Activated T-cell treated with anti-CD3 and anti-CD28 coated beads, Interleukin-2, amount 50 U/mL, for 72 hours (primary cell): ENCODE data around the gene BTBD17. TPM values are rescaled to one million over a fixed set of nuclear protein-coding genes. Genes with fewer than 3 reads are reported as not detected.

Source experiments
- ATAC-seq, 2 donors: fragments of 150-1000 bp; cut with Tn5 transposase; replicated peaks in 1 of 2; 2 replicates each; pipeline ENCODE4 v1.10.0; 2021; ENCODE audit warnings: moderate library complexity in 2 of 2, mild to moderate bottlenecking in 1 of 2
- DNase-seq, 2 donors: peaks; one replicate each; pipeline ENCODE4 v3.0.0; 2021 to 2022; ENCODE audit warnings: mixed read lengths in 1 of 2
- H3K27ac Mint-ChIP-seq: one replicate; pipeline ENCODE4 v1.8.0; 2022; ENCODE audit warnings: mild to moderate bottlenecking, moderate library complexity, mixed read lengths
- H3K27me3 Mint-ChIP-seq: one replicate; pipeline ENCODE4 v1.8.0; 2022; ENCODE audit warnings: low read depth, mixed read lengths
- H3K36me3 Mint-ChIP-seq, 2 donors: one replicate each; pipeline ENCODE4 v1.8.0; 2022; ENCODE audit warnings: mixed read lengths in 2 of 2, mild to moderate bottlenecking in 1 of 2; ENCODE audit not compliant: insufficient read depth in 2 of 2
- H3K4me1 Mint-ChIP-seq: one replicate; pipeline ENCODE4 v1.8.0; 2022; ENCODE audit warnings: low read depth, mixed read lengths
- H3K4me3 Mint-ChIP-seq, 2 donors: one replicate each; pipeline ENCODE4 v1.8.0; 2022; ENCODE audit warnings: mild to moderate bottlenecking in 2 of 2, mixed read lengths in 2 of 2, moderate library complexity in 2 of 2
- H3K9me3 Mint-ChIP-seq, 2 donors: one replicate each; pipeline ENCODE4 v1.8.0; 2022; ENCODE audit warnings: mixed read lengths in 2 of 2
- total RNA-seq, 2 donors: library from RNA; stranded (reverse); gene quantifications; one replicate each; pipeline ENCODE4 v1.2.3, GENCODE V29; 2022

BTBD17 gene
- total RNA-seq, 2 donors from 2014 or later = not detected

DNA sequence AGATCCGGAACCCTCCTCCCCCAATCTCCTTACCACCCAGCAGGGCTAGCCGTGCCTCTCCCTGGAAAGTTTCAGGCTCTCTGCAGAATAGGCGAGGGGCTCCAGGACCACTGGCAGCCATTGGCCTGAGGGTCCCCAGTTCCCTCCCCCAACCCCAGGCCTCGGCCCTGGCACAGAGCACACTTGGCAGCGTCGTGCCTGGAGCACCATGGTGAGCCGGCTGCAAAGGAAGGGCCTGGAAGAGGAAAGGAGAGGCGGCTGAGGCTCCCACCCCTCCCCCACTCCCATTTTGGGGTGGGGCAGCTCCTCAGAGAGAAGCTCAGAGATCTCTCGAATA is 369 bp upstream of the BTBD17 start:
- Mint-ChIP-seq H3K36me3 (no peaks in the 10 kb centered on the region), H3K27ac (no peak overlapping the region), H3K4me1 (no peaks in the 10 kb centered on the region), H3K9me3 (no peaks in the 10 kb centered on the region), H3K27me3 (peaks cover 22% of the 10 kb centered on the region), H3K4me3 (no peak overlapping the region)
- DNase-seq (no peak), ATAC-seq (no peak)

DNA sequence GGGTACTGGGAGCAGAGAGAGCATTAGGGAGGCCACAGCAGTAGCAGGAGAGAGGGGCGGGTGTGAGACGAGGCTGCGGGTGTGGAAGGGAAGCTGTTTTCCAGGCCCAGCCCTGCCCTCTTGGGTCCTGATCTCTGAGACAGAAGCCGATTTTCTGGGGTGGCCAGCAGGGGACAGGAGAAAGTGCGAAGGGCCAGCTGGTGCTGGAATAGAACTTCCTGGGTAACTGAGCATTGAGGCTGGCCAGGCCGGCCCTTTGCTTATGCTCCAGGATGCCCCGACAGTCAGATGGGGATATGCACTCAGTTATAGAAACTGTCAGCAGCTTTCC is 804 bp downstream of the BTBD17 start:
- Mint-ChIP-seq H3K27me3 (peaks cover 29% of the 10 kb centered on the region), H3K36me3 (no peaks in the 10 kb centered on the region), H3K9me3 (no peaks in the 10 kb centered on the region), H3K4me3 (no peak overlapping the region), H3K27ac (no peak overlapping the region), H3K4me1 (no peaks in the 10 kb centered on the region)
- no peak for ATAC-seq
- DNase-seq = no peak

DNA sequence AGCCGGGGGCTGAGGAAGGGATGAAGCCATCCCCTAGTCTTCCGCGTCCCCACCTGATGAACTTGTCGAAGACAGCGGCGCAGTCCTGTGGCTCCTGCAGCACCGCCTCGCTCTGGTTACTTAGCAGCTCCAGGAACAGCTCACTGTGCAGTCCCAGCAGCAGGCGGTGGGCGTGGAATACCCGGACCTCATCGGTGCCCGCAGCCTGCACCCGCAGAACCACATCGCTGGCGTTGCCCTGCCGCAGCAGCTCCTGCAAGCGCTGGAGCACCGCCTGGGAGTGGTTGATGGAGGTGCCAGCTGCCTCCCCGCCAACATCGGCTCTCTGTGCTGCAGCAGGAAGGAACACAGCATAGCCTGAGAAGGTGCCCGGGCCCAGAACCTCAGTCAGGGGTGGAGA is 1.8 kb downstream of the BTBD17 start:
- Mint-ChIP-seq H3K36me3 (no peaks in the 10 kb centered on the region), H3K27me3 (peaks cover 38% of the 10 kb centered on the region), H3K4me3 (no peak overlapping the region), H3K27ac (no peak overlapping the region), H3K4me1 (no peaks in the 10 kb centered on the region), H3K9me3 (no peaks in the 10 kb centered on the region)
- ATAC-seq = no peak
- DNase-seq = no peak

DNA sequence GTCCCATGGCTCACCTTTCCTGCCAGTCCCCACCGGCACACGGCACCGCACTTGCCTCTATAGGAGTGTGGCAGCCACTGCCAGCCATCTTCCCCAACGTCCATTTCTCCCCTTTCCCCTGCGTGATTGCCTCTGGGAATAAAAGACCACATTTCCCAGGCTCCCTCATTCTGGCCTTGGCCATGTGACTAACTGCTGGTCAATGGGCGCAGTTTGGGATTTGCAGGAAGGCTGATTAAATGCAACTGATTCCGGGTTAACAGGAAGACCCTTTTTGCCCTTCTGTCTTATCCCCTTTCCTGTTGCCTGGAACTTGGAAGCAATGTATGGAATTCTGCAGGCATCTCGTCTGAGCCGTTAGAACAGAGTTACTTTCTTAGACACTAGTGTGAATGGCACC is 3.0 kb downstream of the BTBD17 start:
- Mint-ChIP-seq H3K4me1 (no peaks in the 10 kb centered on the region), H3K27me3 (peaks cover 51% of the 10 kb centered on the region), H3K9me3 (no peaks in the 10 kb centered on the region), H3K27ac (no peak overlapping the region), H3K36me3 (no peaks in the 10 kb centered on the region), H3K4me3 (no peak overlapping the region)
- no peak for DNase-seq
- no peak for ATAC-seq

DNA sequence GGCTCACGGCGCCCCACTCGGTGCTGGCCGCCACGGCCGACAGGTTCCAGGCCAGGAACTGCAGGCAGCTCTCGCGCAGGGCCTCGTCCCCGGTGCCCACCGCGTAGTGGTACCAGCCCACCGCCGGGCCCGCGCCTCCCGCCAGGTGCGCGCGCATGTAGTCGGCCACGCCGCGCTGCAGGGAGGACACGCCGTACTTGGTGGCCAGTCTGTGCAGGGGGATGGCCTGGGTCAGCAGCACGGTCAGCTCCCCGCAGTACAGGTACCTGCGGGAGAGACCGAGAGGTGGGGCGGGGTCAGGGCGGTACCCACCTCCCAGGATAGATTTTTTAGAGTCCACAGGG is 4.2 kb downstream of the BTBD17 start:
- Mint-ChIP-seq H3K4me3 (peak overlapping the region in 1 of 2 donors; percentile 59), H3K9me3 (no peaks in the 10 kb centered on the region), H3K27me3 (peaks cover 56% of the 10 kb centered on the region), H3K4me1 (no peaks in the 10 kb centered on the region), H3K36me3 (no peaks in the 10 kb centered on the region), H3K27ac (no peak overlapping the region)
- DNase-seq (no peak), ATAC-seq (no peak)

DNA sequence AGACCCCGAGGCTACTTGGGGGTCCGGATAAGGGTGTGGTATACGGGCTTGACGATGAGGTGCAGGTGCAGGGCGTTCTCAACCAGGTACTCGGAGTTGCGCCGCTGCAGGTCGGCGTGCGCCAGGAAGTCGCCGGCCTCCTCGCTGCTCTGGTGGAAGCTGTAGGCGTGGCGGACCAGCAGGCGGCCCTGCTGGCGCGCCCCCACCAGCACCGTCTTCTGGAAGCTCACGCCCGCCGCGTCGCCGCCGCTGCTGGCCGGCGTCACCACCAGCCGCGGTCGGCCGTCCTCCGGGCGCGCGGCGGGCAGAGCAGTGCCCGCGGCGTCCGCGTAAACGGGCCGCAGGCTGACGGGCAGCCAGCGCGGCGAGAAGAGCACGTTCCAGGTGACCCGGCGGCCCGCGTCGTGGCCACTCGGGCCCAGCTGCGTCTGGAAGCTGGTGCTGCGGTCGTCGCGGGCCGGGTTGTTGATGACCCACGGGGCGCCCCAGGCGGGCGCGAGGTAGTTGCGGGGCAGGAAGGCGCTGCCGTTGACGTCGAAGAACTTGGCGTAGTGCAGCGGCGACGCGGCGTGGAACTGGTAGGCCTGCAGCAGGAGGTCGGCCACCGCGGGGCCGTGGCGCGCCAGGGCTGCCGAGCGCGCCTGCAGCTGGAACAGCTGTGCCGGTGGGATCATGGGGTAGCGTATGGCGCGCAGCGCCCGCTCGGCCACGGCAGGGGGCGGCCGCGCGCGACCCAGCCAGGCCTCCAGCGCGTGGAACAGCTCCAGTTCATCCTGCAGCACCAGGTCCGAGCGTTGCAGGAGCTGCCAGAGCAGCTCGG is 4.8 kb downstream of the BTBD17 start:
- DNase-seq (peak; percentile 21 to 30), ATAC-seq (peak; percentile 29 to 31)
- H3K27me3 Mint-ChIP-seq = peaks cover 50% of the 10 kb centered on the region
- H3K27ac Mint-ChIP-seq = no peak overlapping the region
- H3K9me3 Mint-ChIP-seq = no peaks in the 10 kb centered on the region
- H3K36me3 Mint-ChIP-seq = no peaks in the 10 kb centered on the region
- H3K4me3 Mint-ChIP-seq = peak overlapping the region; percentile 40 to 52
- no peaks in the 10 kb centered on the region for H3K4me1 Mint-ChIP-seq

DNA sequence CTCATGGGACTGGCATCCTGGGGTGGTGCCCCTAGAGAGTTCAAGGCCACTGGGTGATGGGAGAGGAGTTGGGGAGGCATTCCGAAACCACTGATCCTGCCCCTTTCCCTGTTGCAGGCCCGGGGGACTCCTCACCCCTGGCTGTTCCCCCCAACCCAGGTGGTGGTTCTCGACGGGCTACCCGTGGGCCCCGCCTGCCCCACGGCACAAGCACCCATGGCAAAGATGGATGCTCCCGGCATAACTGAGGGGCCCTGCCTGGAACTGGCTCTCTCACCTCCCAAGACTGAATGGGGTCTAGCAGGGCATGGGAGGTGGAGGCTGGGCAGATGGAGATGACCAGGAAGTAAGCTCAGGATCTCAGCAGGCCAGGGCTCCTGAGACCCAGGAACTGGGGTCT is 6.6 kb downstream of the BTBD17 start:
- no peak for ATAC-seq
- H3K9me3 Mint-ChIP-seq = no peaks in the 10 kb centered on the region

DNA sequence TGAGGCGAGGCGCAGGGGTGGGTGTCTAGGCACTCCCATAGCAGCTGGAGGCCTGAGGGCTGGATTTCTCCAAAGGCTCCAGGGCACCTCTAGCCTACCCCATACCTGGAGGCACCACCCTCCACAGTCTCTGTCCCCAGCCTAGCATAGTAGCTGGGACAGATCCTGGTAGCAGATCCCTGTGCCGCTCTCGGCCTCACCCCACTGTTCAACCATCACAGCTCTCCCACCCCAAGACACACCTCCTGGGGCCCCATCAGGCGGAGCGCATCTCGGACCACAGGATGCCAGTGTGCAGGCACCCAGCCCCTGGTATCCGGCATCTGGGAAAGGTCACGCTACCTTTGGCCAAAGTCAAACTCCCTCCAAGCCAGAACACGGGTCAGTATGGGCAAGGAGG is 7.1 kb downstream of the BTBD17 start:
- H3K4me3 Mint-ChIP-seq = no peak overlapping the region
- no peak for DNase-seq
- no peaks in the 10 kb centered on the region for H3K4me1 Mint-ChIP-seq
- no peaks in the 10 kb centered on the region for H3K9me3 Mint-ChIP-seq
- peak; percentile 6 to 17 for ATAC-seq
- peaks cover 59% of the 10 kb centered on the region for H3K27me3 Mint-ChIP-seq
- H3K27ac Mint-ChIP-seq = no peak overlapping the region
- no peaks in the 10 kb centered on the region for H3K36me3 Mint-ChIP-seq

More for the DNA sequence above, 6.6 kb downstream of the BTBD17 start:
- H3K27ac Mint-ChIP-seq = no peak overlapping the region
- no peaks in the 10 kb centered on the region for H3K36me3 Mint-ChIP-seq
- H3K27me3 Mint-ChIP-seq = peaks cover 56% of the 10 kb centered on the region
- H3K4me1 Mint-ChIP-seq = no peaks in the 10 kb centered on the region
- no peak overlapping the region for H3K4me3 Mint-ChIP-seq
- no peak for DNase-seq

DNA sequence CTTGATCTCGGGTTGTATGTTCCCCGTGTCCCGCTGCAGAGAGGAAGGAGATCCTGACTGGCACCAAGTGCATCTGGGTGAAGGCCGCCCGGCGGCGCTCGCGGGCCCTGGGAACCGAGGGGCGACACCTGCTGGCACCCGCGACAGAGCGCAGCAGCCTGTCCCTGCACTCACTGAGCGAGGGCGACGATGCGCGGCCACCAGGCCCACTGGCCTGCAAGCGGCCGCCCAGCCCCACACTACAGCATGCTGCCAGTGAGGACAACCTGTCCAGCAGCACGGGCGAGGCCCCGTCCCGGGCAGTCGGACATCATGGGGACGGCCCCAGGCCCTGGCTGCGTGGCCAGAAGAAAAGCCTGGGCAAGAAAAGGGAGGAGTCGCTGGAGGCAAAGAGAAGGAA is 7.5 kb downstream of the BTBD17 start:
- Mint-ChIP-seq H3K27me3 (peaks cover 59% of the 10 kb centered on the region), H3K4me1 (no peaks in the 10 kb centered on the region), H3K9me3 (no peaks in the 10 kb centered on the region), H3K27ac (no peak overlapping the region), H3K36me3 (no peaks in the 10 kb centered on the region), H3K4me3 (no peak overlapping the region)
- DNase-seq (peak; percentile 78 to 82), ATAC-seq (peak; percentile 86 to 90)

DNA sequence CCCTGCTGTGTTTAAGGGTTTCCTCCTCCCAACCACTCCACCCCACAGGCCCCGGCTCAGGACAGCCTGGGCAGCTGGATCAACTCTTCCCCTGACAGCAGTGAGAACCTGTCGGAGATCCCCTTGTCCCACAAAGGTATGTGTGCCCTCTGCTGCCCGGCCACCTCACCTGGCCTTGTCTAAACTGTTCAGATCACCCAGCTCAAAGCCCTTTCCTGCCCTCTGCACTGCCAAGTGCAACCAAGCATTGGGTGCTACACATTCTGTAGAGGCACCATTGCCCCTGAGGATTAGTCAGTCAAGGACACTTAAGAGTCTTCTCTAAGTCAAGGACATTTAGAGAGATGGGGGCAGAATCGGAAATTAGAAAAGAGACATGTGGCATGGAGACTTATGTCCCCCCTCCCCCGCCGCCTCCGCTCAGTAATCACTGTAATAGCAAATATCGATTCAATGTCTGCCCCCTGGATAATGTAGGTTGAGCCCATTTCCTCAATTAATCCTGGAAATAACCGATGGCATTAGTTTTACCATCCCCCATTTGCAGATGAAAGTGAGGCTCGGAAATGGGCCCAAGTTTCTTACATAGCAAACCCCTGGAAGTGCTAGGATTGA is 8.1 kb downstream of the BTBD17 start:
- Mint-ChIP-seq H3K27me3 (peaks cover 59% of the 10 kb centered on the region), H3K4me1 (no peaks in the 10 kb centered on the region), H3K9me3 (no peaks in the 10 kb centered on the region), H3K36me3 (no peaks in the 10 kb centered on the region), H3K27ac (no peak overlapping the region), H3K4me3 (no peak overlapping the region)
- no peak for DNase-seq
- no peak for ATAC-seq

DNA sequence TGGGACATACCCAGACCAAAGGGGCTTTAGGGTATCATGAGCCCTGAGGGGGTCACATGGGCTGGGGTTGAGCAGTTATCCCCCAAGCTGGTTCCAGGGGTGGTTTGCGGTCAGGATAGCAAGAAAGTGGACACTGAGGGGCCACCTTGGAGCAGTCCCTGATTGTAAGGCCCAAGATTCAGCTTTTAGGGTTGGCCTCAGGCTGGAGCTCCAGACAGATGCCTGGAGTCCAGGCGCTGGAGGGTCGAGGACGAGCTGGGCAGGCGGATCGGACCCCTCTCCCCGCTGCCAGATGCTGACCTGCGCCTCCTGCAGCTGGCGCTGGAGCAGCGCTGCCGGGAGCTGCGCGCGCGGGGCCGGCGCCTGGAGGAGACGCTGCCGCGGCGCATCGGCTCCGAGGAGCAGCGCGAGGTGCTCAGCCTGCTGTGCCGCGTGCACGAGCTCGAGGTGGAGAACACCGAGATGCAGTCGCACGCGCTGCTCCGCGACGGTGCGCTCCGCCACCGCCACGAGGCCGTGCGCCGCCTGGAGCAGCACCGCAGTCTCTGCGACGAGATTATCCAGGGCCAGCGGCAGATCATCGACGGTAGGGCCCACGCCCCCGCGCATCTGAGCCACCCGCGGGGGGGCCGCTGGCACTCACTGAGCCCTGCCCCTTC is 10.0 kb downstream of the BTBD17 start:
- no peaks in the 10 kb centered on the region for H3K9me3 Mint-ChIP-seq
- no peak overlapping the region for H3K27ac Mint-ChIP-seq
- peaks cover 58% of the 10 kb centered on the region for H3K27me3 Mint-ChIP-seq
- peak in 1 of 2 donors; percentile 11 for DNase-seq
- peak; percentile 27 to 33 for ATAC-seq
- no peaks in the 10 kb centered on the region for H3K36me3 Mint-ChIP-seq
- no peak overlapping the region for H3K4me3 Mint-ChIP-seq
- no peaks in the 10 kb centered on the region for H3K4me1 Mint-ChIP-seq

DNA sequence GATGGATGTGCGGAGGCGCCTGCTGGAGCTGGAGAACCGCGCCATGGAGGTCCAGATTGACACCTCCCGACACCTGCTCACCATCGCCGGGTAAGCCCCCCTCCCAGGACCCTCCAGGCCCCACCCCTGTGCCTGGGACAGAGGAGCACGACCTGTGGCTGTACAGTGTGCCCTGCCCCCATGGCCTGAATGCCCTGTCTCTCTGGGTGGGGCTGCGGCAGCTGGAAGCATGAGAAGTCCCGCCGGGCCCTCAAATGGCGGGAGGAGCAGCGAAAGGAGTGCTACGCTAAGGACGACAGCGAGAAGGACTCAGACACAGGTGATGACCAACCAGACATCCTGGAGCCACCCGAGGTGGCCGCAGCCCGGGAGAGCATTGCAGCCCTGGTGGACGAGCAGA is 11.2 kb downstream of the BTBD17 start:
- no peak overlapping the region for H3K4me3 Mint-ChIP-seq
- ATAC-seq (no peak), DNase-seq (no peak)
- no peaks in the 10 kb centered on the region for H3K4me1 Mint-ChIP-seq
- no peaks in the 10 kb centered on the region for H3K36me3 Mint-ChIP-seq
- no peak overlapping the region for H3K27ac Mint-ChIP-seq
- H3K27me3 Mint-ChIP-seq = peaks cover 48% of the 10 kb centered on the region
- H3K9me3 Mint-ChIP-seq = no peaks in the 10 kb centered on the region

DNA sequence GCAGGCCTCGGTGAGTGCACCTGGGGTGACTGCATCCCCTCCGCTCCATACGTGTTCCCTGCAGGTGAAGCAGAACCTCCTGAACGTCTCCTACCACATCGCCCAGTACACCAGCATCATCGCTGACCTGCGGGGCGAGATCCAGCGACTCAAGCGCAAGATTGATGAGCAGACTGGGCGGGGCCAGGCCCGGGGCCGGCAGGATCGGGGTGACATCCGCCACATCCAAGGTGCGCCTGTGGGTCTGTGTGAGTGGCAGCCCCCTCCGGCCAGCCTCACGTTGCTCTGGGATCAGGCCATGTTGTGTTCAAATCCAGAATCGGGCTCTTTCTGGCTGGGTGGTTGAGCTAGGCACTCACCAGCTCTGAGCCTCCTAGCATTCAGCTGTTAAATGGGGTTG is 12.5 kb downstream of the BTBD17 start:
- no peaks in the 10 kb centered on the region for H3K9me3 Mint-ChIP-seq
- DNase-seq (no peak), ATAC-seq (no peak)
- H3K27ac Mint-ChIP-seq = no peak overlapping the region
- H3K4me3 Mint-ChIP-seq = no peak overlapping the region
- no peaks in the 10 kb centered on the region for H3K4me1 Mint-ChIP-seq
- H3K27me3 Mint-ChIP-seq = peaks cover 34% of the 10 kb centered on the region
- no peaks in the 10 kb centered on the region for H3K36me3 Mint-ChIP-seq
